Hematopoietic multipotent progenitor cell treated with erythropoietin and hydrocortisone succinate and interleukin-3 and kit ligand, for 15 days (in vitro differentiated cells): Measurements from ENCODE around the gene WDCP.
"Not testable (repeated sequence)": the region's sequence is repeated elsewhere in the genome, so short reads cannot be mapped to it uniquely, and the experiment has no call there.

Source experiments
- DNase-seq: peaks from one replicate; pipeline ENCODE4 v3.0.0-alpha.2; 2015; ENCODE audit warnings: low spot score

Gene WDCP

GRCh38 chr2:24058564-24059271, 11.5 kb upstream of the WDCP start:
- no peak for DNase-seq

DNA sequence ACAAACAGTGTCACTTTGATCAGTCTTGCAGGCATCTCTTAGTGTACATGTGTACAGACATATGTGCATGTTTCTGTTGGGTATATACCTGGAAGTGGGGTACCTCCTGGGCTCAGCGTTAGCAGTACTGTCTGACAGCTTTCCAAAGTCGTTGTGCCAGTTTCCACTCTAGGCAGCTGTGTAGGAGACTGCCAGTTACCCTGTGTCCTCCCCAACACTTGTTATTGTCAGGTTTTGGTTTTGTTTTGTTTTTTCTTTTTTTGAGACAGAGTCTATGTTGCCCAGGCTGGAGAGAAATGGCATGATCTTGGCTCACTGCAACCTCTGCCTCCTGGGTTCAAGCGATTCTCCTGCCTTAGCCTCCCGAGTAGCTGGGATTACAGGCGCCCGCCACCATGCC, 8.6 kb upstream of the WDCP start:
- DNase-seq = no peak

GRCh38 chr2:24054366-24055010, 7.3 kb upstream of the WDCP start:
- no peak for DNase-seq

GRCh38 chr2:24052951-24053350, 5.8 kb upstream of the WDCP start:
- no peak for DNase-seq

DNA sequence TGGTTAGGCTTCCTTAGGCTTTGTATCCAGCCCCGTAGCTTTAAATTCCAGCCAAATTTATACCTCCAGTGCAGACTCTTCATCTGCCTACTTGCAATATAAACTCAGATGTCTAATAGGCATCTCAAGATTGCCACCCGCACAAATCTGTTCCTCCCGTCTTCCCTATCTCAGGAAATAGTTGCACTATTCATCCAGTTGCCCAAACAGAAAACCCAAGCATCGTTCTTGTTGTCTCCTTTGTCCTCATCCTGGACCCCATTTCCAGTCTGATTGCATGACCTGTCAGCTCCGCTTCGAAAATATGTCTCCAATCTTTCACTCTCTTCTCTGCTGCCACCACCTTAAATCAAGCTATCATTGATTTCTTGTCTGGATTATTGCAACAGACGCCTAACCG, 4.6 kb upstream of the WDCP start:
- DNase-seq = no peak

- DNase-seq = no peak
These were observed 3.1 kb upstream of the WDCP start for GRCh38 chr2:24050041-24050979.

DNA sequence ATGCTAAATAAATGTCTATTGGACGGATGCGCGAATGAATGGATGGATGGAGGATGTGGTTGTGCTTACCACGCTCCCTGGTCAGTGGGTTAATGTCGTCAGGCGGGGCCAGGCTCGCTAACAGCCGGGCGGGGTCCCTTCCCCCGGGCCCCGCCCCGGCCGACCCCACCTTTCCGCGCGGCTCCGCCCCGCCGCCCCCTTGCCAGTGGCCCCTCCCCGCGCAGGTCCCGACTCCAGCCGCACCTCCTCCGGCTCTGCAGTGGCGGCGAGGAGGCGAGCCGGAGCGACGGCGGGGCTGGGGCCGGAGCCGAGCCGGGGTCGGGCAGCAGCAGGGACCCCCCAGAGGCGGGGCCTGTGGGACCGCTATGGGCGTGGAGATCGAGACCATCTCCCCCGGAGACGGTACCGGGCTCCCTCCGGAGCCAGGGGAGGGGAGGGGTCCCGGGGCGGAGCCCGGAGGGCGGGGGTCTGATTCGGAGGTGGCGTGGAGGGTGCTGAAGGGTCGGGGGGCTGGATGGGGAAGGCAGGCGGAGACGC, 2.4 kb upstream of the WDCP start, which contains the start of gene FKBP1B:
FKBP1B (plus strand) TSS at position 257 of the 537 bp plus-strand sequence; CDS start at position 366, 109 bp downstream.
- DNase-seq = no peak

DNA sequence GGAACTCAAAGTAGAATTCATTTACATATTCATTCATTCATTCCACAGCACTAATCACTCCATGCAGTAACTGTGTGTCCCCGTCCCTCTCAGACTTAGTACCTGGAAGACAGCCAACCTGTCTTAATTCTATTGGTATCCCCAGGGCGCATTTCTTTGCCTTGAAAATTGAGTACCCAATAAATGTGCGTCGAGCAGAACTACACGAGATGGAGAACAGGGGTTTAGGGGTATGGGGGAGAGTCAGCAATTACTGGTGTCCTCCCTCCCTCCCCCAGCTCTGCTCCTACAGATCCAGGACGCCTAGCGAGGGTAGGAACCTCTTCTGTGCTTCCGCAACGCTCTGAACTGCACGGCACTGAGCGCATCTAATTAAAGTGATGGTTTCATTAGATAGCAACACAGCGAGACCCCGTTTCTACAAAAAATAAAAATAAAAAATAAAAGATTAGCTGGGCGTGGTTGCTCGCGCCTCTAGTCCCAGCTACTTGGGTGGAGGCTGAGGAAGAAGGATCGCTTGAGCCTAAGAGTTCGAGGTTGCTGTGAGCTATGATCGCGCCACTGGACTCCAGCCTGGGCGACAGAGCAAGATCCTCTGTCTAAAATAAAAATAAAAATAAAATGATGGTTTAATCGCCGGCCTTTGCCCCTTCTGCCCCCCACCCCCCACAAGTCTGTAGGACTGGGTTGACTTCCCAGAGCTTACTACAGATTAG, 1.7 kb upstream of the WDCP start:
- DNase-seq = peak; percentile 31

- DNase-seq = no peak
These were observed 477 bp upstream of the WDCP start for GRCh38 chr2:24047703-24048033.

GRCh38 chr2:24046599-24046929, 627 bp downstream of the WDCP start:
- no peak for DNase-seq

DNA sequence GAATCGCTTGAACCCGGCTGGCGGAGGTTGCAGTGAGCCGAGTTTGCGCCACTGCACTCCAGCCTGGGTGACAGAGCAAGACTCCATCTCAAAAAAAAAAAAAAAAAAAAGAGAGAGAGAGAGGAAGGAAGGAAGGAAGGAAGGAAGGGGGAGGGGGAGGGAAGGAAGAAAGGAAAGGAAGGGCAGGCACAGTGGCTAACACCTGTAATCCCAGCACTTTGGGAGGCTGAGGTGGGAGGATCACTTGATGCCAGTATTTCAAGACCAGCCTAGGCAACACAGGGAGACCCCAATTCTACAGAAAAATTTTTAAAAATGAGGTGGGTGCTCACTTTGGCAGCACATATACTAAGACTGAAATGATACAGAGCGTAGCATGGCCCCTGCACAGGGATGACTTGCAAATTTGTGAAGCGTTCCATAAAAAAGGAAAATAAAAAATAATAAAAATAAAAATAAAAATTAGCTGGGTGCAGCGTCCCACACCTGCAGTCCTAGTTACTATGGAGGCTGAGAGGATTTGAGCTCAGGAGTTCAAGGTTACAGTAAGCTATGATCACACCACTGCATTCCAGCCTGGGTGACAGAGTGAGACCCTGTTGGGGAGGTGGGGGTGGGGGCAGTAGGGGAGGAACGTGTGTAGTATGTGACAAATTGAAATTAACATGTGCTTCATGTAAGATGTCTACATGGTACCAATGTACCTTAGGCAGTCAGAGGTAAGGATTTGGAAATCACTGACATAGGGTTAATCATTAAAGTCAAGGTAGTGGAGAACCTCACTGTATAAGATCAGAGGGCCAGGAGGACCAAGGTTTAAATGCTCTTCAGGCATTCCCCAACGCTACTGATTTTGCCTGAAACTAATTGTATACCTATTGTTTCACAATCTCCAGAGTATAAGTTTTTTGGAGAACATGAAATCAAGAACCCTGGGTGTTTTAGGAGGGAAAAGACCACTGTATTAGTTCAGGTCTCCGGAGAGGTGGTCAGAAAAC, 1.4 kb downstream of the WDCP start:
- no peak for DNase-seq

DNA sequence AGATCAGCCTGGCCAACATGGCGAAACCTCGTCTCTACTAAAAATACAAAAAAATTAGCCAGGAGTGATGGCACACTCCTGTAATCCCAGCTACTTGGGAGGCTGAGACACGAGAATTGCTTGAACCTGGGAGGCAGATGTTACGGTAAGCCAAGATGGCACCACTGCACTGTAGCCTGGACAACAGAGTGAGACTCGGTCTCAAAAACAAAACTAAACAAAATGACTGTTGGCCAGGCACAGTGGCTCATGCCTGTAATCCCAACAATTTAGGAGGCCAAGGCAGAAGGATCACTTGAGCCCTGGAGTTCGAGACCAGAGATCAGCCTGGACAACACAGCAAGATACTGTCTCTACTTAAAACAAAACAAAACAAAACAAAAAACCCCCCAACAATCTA, 4.1 kb downstream of the WDCP start:
- not testable (repeated sequence) for DNase-seq

DNA sequence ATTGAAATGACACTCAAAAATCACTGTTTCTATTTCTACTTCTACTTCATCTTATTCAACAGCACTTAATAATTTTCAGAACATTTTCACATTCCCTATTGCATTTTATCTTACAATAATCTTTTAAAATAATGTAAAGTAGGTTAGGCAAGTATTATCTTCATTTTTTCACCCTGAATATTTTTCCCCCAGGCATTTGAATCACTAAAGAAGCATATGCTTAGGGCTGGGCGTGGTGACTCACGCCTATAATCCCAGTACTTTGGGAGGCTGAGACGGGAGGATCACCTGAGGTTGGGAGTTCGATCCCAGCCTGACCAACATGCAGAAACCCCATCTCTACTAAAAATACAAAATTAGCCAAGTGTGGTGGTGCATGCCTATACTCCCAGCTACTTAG, 6.7 kb downstream of the WDCP start:
- no peak for DNase-seq

DNA sequence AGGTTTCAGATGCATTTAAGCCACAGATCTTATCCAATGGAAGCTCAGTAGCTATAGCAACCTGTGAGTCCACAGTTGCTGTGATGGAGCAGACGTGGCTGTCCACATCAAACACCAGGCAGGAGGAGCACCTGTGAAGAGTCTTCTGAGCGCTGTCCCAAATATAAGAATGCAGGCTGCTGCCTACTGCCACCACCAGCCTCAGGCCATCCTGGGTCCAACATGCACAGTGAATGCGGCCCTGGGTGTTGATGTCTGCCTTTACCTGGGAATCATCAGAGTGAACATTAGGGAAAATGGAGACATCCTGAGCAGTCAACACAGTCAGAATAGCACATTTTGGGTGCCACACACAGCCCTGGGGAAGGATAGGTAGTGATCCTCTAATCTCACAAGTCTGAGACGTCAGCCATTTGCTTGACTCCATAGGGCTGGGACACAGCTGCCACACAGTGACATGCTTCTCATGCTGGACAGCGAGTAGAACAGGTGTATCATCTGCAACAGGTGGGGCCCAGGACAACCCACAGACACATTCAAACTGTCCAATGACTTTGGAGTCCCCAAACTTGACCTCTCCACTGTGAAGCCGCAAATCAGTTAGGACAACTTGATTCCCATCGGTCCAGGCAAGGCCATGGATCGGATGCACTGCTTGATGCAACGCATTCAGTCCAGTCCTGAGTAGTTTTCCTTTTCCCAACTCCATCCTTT, 8.2 kb downstream of the WDCP start:
- no peak for DNase-seq

GRCh38 chr2:24026233-24026632, 21.0 kb downstream of the WDCP start:
- DNase-seq = no peak

GRCh38 chr2:24024996-24025663, 22.1 kb downstream of the WDCP start:
- peak; percentile 60 for DNase-seq

DNA sequence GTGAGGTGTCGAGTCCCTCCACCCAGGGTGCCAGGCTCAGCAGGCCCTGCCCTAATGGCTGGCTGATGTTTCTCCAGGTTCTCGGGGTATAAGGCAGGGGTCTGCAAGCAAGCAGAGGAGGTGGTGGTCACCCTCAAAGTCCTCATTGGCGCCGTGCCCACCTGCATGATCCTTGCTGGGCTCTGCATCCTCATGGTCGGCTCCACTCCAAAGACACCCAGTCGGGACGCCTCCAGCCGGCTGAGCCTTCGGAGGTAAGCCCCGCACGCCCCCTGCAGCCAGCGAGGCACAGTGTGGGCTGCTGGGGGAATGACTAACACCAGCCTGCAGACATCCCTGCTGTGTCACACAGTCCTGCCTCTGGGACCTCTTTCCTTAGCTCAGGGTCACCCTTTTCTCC, 23.2 kb downstream of the WDCP start:
- DNase-seq = no peak

- DNase-seq = no peak
These were observed 24.1 kb downstream of the WDCP start for GRCh38 chr2:24022975-24023575.

DNA sequence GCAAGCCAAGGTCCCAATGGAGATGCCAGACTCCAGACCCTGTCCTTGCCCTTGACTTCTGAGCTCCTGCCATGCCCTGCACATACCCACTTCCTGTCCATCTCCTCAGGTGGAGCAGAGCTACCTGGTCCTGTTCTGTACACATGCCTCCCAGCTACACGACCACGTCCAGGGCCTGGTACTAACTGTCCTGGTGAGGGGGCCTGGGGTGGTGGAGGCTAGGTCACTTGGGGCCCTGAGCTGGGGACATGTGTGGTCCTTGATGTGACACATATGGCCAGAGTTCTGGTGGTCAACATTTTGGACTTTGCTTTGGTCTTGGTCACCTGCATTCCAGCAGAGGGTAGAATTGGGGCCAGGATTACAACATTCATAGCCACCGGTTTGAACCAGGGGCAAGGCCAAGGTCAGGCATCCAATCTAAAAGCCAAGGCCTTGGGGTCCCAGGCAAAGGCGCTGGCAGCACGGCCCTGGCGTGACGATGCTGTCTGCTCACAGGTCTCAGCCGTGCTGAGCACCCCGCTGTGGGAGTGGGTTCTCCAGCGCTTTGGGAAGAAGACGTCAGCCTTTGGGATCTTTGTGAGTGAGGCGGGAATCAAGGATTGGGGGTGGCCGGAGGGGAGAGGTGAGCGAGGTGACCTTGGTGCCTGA, 24.7 kb downstream of the WDCP start:
- DNase-seq = no peak
